GM21717 (cell line): ENCODE results near the gene UBE2G1.

Source experiments
- ATAC-seq: cut with Tn5 transposase; IDR thresholded peaks from one replicate; pipeline ENCODE4 v1.9.1; 2021; ENCODE audit warnings: mild to moderate bottlenecking, moderate library complexity; ENCODE audit not compliant: unreplicated experiment

Gene UBE2G1

DNA sequence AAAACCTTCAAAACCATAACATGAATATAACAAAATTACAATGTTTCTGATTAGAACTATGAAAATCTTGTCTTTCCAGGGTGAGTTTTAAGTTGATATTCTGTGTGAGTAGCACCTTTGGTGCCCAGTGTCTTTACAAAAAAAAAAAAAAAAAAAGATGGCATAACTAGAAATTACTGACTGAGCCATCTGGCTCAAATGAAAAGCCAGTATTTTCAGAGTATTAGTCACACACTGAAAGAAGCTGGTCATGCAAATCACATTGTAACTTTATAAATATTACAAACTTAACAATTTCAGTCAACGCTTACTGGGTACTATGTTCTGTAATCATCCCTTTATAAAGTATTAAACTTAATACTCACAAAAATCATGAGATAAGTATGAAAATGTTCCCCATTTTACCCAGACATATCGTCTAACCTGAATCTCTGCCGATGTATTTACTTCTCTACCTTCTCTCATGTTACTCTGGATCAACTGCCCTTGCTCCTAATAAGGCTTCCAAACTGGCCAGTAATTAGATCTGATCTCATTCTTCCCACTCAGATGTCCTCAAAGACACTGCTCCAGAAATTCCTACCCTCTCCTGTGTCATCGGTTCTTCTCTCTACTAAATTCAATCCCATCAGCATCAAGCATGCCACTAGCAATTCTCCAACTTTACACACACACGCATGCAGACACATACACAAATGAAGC is 25.4 kb downstream of the UBE2G1 start:
- ATAC-seq = no peak

DNA sequence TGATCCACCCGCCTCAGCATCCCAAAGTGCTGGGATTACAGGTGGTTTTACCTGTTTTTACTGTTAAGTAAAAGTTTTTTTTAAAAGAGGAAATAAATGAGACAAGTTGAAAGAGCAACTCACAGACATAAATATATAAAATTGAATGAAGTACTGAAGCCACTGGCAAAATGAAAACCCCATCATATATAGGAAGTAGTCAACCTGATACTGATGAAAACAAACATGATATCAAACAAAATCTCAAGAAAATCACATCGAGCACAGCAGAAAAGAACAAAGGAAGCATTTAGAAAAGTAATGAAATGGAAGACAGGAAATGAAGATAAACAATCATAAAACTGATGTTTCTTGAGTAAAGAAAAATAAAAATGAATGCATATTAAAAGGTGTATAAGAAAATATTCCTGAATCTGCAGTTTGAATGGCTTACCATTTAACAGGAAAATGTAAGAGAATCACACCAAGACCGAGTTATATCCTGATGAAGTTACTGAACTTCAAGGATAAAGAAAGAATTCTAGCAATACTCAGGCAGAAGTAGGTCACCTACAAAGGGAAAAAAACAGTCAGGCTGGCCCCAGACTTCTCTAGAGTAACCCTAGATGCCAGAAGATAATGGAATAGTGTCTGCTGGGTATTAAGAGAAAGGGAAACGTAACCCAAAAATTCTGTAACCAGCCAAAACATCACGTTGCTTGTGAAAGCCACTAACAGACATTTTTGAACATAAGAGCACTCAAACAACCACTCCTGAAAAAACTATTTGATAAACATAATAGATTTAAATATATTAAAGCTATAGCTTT is 31.5 kb downstream of the UBE2G1 start:
- ATAC-seq = no peak

DNA sequence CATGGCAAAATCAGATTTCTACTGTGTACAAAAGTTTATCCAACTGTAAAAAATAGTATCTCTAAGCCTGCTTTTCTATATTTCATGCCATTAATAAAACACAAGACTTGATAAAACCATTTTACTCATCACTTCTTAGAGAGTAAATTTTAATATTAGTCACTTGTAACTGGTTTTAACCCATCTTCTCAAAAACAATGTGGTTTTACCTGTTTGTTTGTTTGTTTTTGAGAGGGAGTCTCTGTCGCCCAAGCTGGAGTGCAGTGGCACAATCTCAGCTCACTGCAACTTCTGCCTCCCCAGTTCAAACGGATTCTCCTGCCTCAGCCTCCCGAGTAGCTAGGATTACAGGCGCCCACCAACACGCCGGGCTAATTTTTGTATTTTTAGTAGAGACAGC is 32.1 kb downstream of the UBE2G1 start:
- ATAC-seq = no peak

DNA sequence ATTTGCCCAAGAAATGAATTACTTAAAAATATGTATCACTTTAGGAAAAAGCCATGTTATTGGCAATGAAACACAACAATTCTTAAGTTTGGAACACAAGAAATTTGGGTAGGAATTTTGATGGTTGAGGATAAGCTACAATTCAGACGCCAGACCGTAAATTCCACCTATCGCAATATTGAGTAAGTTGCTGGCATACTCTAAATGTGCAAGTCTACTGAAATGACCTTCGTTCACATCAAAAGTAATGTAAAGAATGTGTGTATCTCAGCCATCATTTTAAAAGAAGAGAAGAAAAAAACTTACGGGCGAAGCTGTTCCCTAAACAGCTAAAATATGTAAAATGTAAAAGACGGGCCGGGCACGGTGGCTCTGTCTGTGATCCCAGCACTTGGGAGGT is 33.4 kb downstream of the UBE2G1 start:
- no peak for ATAC-seq

DNA sequence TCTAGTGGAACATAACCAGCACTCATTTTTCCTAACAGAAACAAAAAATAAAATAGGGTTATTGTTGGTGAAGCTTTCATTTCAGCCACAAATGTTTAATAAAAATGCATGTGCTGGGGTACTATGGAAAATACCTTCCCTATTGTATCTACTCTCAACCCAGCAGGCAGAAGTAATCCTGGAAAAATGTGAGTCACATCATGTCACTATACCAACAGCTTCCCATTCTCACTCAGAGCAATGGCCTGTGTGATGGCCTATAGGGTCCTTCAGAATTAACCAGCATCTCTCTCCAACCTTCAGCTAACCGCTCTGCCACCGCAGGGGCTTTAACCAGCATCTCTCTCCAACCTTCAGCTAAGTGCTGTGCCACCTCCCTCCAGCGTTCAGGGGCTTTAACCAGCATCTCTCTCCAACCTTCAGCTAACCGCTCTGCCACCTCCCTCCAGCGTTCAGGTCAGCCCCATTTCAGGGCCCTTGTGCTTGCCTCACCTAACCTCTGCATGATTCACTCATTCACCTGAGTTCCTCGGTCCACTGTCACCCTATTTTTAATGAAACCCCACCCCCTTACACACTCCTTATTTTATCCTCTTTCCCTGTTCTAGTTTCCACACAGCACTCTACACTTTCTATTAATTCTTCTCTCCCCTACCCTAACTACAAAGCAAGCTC is 34.0 kb downstream of the UBE2G1 start:
- no peak for ATAC-seq

DNA sequence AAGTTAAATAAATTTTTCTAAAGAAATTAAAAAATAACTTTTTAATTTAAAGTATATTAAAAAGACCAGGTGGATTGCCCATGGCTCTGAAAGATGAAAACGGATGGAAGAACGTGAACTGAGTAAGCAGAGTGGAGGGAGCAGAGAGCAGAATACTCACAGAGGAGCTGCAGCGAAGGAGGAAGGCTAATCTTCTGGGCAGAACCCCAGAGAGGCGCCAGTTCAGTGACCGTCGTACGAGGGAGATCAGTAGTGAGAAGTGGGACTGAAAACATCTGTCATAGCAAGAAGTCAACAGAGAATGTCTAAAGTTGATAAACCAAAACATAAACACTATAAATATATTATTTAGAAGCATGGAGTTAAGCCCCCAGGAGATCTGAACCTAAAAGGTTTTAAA is 34.9 kb downstream of the UBE2G1 start:
- ATAC-seq = no peak

DNA sequence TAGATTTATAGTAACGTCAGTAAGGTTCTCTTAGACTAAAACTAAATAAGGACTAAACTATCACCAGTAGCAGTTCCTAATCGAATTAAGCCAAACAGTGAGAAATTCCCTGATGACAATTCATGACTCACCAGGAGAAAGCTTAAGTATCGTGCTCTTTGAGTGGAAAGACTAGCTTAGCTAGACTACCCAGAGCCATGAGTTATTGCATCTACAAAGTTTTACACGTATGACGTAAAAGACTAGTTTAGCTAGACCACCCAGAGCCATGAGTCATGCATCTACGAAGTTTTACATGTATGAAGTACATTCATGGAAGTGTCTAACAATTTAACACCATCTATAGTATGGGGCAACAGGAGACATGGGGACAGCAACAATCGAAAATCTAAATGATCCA is 36.6 kb downstream of the UBE2G1 start:
- ATAC-seq = no peak

DNA sequence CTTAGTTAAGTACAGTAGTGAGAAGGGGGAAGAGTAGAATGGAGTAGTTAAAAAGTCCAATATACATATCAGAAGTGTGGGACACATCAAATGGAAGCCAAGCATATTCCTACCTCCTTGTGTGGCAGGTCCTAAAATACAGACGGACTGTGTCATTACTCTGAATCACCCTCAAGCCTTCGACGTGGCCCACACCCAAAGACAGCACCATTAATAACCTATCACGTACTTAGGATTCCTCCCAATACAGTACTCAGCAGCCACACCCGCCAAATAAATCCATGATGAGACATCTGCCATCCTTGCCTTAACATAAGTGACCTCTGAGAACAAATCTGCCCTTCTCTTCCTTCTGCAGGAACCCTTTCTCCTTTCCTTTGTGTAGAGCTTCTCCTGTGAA is 38.9 kb downstream of the UBE2G1 start:
- no peak for ATAC-seq

DNA sequence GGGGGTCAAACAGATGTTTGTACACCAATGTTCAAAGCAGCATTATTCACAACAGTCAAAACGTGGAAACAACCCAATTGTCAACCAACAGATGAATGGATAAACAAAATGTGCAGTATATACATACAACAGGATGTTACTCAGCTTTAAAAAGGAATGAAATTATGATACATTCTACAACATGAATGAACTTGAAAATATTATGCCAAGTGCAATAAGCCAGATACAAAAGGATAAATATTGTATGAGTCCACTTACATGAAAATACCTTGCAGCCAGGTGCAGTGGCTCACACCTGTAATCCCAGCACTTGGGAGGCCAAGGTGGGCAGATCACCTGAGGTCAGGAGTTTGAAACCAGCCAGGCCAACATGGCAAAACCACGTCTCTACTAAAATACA is 39.9 kb downstream of the UBE2G1 start:
- ATAC-seq = no peak

DNA sequence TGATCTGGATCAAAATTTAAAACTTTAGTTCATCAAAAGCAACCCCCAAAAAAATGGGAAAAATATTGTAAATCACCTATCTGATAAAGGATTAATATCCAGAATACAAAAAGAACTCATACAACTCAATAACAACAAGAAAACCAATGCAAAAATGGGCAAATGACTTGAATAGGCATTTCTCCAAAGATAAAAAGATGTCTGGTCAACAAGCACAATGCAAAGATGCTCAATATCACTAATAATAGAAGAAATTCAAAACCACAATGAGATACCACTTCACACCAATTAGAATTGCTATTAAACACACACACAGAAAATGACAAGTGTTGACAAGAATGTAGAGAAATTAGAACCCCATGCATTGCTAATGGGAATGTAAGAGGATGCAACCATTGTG is 40.4 kb downstream of the UBE2G1 start:
- no peak for ATAC-seq

DNA sequence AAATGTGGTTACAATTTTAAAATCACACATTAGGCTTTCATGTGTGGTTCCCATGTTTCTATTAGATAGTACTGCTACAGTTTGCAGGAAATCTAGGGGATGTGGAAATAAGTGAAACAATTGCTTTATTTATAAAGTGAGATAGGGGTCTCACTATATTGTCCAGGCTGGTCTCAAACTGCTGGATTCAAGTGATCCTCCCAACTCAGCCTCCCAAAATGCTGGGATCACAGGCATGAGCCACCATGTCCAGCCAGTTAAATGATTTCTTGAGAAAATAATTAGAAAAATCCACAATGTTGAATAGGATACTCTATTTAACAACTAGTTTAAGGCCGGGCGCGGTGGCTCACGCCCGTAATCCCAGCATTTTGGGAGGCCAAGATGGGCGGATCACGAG is 42.0 kb downstream of the UBE2G1 start:
- no peak for ATAC-seq

DNA sequence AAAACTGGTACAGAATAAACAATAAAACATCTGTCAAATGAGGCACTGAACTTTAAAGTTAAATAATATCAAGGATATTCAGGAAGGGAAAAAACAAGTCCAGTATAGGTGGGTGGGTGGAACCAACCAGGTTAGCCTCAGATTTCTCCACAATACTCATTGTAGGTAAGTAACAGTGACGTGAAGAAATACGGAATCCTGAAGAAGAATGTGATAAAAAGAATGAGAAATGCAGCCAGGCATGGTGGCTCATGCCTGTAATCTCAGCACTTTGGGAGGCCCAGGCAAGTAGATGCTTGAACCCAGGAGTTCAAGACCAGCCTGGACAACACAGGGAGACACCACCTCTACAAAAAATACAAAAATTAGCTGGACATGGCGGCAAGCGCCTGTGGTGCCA is 47.3 kb downstream of the UBE2G1 start:
- ATAC-seq = no peak

DNA sequence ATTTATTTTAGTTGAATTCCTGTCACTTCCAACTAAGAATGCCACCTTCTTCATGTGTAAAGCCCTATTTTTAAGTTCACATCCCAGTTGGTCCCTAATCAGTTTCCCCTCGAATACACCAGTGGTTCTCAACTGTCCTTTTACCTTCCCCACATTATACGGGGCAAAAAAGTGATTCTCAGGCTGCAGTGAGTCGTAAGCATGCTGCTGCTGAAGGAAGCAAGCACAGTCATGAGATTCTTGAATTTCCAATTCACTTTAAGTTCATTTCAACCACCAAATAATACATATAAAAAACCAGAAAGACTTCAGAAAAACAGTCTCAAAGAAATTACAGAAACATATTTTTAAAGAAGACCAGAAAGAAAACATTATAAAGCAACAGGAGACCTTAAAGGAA is 47.9 kb downstream of the UBE2G1 start:
- ATAC-seq = no peak

DNA sequence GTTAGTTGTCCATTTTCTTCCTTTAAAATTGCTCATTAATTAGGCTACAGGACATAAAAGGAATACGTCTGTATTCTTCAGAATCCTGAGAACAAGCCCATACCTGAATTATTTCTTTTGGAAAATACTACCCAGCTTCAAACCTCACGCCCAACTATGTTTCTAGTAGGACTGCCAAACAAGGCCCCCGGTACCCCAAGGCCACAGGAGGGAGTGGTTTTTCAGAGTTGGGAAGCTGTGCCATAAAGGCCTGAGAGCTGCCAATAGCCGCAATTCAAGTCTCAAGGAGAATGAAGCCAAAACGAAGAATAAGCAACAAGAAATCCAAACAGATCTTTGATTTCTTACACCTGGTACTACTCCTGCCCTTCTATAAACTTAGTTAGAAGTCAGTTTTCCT is 48.3 kb downstream of the UBE2G1 start:
- no peak for ATAC-seq

DNA sequence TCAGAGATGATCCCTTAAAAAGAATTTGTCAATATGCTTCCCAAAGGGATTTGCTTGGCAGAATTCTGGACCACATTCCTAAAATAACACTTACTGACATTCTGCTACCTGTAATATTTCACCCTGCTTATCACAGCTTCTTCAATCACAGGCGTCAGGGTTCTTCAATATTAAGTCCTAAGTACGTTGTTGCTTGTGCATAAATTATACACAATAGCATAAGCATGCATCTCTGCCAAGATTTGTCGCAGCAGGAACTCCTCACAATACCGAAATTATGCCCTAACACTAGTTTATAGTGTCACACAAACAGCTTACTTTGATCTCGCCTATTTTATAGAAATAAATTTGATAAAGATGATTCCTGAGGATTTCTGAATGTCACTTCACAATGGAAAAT is 48.9 kb downstream of the UBE2G1 start:
- no peak for ATAC-seq

DNA sequence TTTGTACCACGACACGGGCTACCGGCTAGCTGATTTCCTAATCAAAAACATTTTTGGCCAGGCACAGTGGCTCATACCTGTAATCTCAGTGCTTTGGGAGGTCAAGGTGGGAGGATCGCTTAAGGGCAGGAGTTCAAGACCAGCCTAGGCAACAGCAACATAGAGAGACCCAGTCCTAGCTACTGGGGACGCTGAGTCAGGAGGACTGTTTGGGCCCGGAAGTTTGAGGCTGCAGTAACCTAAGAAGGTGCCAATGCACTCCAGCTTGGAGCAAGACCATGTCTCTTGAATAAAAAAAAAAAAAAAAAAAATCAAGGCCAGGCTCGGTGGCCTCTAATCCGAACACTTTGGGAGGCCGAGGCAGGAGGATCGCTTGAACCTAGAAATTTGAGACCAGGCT is 49.8 kb downstream of the UBE2G1 start:
- ATAC-seq = no peak

DNA sequence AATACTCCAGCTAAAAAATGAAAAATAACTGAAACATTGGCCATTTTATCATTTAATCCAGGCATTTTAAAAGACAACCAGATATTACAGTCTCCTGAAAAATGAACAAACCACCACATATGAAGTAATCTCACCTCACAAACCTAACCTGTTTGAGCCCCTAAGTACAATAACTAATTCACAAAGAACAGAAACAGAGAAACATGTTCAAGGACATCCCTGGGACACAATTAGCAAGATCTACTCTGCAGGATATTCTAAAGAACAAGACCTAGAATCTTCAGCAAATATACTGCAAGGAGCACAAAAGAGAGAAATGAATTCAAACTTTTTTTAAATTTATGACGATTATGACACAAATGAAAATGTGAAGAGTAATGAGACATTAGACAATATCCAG is 51.9 kb downstream of the UBE2G1 start:
- ATAC-seq = no peak

DNA sequence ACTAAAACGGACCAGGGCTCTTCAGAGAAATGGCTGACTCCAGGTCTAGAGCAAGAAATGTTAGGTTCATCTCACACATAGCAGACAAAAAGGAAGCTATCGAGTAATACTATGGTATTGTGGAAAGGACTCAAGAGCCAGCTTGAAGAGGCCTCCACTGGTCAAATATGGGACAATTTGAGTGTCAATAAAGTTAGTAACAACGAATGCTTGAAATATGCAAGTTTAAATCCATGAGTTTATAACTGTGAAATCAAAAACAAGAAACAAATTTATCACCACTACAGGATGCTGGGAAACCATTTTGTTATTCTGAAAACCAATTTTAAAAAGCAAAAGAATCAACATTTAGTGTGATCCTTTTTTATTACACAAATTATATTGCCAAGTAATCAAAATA is 52.3 kb downstream of the UBE2G1 start:
- no peak for ATAC-seq

DNA sequence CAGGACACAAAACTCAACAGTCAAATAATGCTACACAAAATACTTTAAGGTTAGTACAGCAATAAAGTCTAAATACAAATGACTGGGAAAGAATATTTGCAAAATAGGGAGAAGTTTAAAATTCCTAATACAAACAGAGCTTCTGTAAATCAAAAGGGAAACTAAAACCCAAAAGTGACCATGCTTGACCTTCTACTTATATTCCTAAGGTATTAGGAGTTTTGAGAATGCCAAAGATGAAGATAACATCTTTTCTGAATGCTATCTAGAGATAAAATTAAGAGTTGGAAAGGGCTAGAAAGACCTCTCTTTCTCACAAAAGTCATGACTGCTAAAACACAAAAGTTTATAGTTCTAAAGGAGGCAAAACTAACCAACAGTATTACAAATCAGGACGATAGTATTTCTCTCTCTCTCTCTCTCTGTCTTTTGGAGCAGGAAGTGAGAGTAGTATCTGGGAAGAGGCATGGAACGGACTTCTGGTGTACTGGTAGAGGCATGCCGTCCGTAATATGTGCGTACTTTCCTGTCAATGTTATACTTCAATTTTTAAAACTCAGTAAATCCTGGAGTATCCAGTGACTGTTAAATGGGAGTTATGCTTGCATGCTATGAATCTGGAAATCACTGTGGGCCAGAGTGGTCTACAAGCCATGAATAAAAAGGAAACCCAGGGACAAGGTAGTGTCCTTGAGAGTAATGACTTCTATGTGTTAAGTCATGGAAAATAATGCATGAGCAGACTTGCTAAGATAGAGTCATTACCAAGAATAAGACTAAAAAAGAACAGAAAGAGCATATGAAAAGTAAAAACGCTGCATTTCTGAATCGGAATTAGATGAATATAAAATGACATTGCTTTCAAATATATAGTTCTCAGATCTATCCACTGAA is 53.0 kb downstream of the UBE2G1 start:
- ATAC-seq = no peak

DNA sequence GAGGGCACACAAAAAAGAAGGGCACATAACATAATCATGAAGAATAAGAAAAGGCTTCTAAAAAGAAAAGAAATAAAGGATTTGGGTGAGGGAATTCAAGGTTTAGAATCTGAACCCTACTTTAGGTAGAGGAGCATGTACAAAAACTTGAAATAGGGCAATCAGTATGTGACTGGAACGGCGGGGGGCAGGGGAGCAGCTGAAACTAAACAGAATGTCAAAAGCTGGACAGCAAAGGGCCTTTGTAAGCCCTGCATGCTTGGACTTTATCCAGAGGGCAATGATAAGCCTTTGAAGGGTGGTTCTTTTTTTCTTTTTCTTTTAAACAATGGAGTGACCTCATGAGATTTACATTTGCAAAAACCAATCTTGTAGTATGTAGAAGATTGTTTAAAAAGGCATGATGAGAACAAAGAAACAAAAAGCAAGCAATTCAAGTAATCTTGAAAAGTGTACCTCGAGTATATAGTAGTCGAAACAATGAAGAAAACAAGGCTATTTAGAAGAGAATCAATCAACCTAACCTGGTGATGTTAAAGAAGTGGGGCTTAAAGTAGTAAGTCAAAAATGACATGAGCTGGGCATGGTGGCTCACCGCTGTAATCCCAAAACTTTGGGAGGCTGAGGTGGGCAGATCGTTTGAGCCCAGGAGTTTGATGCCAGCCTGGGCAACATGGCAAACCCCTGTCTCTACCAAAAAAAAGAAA is 56.0 kb downstream of the UBE2G1 start:
- no peak for ATAC-seq
